Mesenchymal stem cell (in vitro differentiated cells and primary cell): Measurements from ENCODE around the gene PFKP.

Experiments used
- DNase-seq: peaks from one replicate; pipeline ENCODE4 v3.0.0-alpha.2; 2013
- H2AFZ ChIP-seq: one replicate; pipeline ENCODE4 v1.6.1; 2013; ENCODE audit warnings: low read depth, mild to moderate bottlenecking, control low read depth, inconsistent platforms, low read length, moderate library complexity
- H2AK5ac ChIP-seq: 2 replicates; pipeline ENCODE4 v1.6.1; 2013; ENCODE audit warnings: low read length, moderate library complexity, mild to moderate bottlenecking, inconsistent platforms; ENCODE audit not compliant: severe bottlenecking
- H2BK120ac ChIP-seq: one replicate; pipeline ENCODE4 v1.6.1; 2013; ENCODE audit warnings: low read depth, mild to moderate bottlenecking, inconsistent platforms, low read length, moderate library complexity
- H2BK12ac ChIP-seq, 2 experiments: one replicate each; pipeline ENCODE4 v1.6.1; 2013; ENCODE audit warnings: inconsistent platforms in 2 of 2, low read length in 2 of 2, mild to moderate bottlenecking in 2 of 2, moderate library complexity in 2 of 2, control low read depth in 1 of 2
- H2BK15ac ChIP-seq: one replicate; pipeline ENCODE4 v1.6.1; 2013; ENCODE audit warnings: mild to moderate bottlenecking, low read depth, inconsistent platforms; ENCODE audit not compliant: poor library complexity, severe bottlenecking
- H2BK5ac ChIP-seq: 2 replicates; pipeline ENCODE4 v1.6.1; 2013; ENCODE audit warnings: low read depth, mild to moderate bottlenecking, low read length, control low read depth, inconsistent platforms; ENCODE audit not compliant: poor library complexity, severe bottlenecking
- H3K14ac ChIP-seq, 2 experiments: one replicate each; pipeline ENCODE4 v1.6.1; 2013; ENCODE audit warnings: inconsistent platforms in 2 of 2, low read length in 2 of 2, control low read depth in 1 of 2, mild to moderate bottlenecking in 1 of 2, moderate library complexity in 1 of 2
- H3K18ac ChIP-seq, 2 experiments: one replicate each; pipeline ENCODE4 v1.6.1; 2013; ENCODE audit warnings: inconsistent platforms in 2 of 2, low read length in 2 of 2, control low read depth in 1 of 2, low read depth in 1 of 2, mild to moderate bottlenecking in 1 of 2
- H3K23ac ChIP-seq, 2 experiments: one replicate each; pipeline ENCODE4 v1.6.1; 2013; ENCODE audit warnings: inconsistent platforms in 2 of 2, low read length in 2 of 2, mild to moderate bottlenecking in 2 of 2, moderate library complexity in 2 of 2, control low read depth in 1 of 2
- H3K27ac ChIP-seq: 2 replicates; pipeline ENCODE4 v1.5.1; 2013; ENCODE audit warnings: mild to moderate bottlenecking, moderate library complexity, low read length, control low read depth, inconsistent platforms; ENCODE audit not compliant: poor library complexity, severe bottlenecking
- H3K27me3 ChIP-seq, 2 experiments: 2 replicates each; pipeline versions ENCODE4 v1.6.1 to v1.7.0; 2013; ENCODE audit warnings: low read length in 2 of 2, mild to moderate bottlenecking in 2 of 2, moderate library complexity in 2 of 2, control low read depth in 1 of 2, inconsistent platforms in 1 of 2; ENCODE audit not compliant: control insufficient read depth in 1 of 2, insufficient read depth in 1 of 2
- H3K36me3 ChIP-seq, 2 experiments: 2 replicates each; pipeline versions ENCODE4 v1.6.1 to v1.7.0; 2013; ENCODE audit warnings: low read length in 2 of 2, control low read depth in 1 of 2, inconsistent platforms in 1 of 2, low read depth in 1 of 2, mild to moderate bottlenecking in 1 of 2; ENCODE audit not compliant: insufficient read depth in 2 of 2, control insufficient read depth in 1 of 2
- H3K4ac ChIP-seq, 2 experiments: one replicate each; pipeline ENCODE4 v1.6.1; 2013; ENCODE audit warnings: inconsistent platforms in 2 of 2, low read length in 2 of 2, mild to moderate bottlenecking in 2 of 2, moderate library complexity in 2 of 2, control low read depth in 1 of 2, low read depth in 1 of 2
- H3K4me1 ChIP-seq: 2 replicates; pipeline ENCODE4 v1.6.1; 2013; ENCODE audit warnings: low read depth, low read length, control low read depth; ENCODE audit not compliant: control insufficient read depth, insufficient read depth
- H3K4me2 ChIP-seq: 2 replicates; pipeline ENCODE4 v1.6.1; 2013; ENCODE audit warnings: low read length, mild to moderate bottlenecking, inconsistent platforms; ENCODE audit not compliant: poor library complexity, severe bottlenecking
- H3K4me3 ChIP-seq, 2 experiments: 2 replicates each; pipeline versions ENCODE4 v1.5.1 to v1.7.0; 2013; ENCODE audit warnings: low read length in 2 of 2, mild to moderate bottlenecking in 2 of 2, control low read depth in 1 of 2, low read depth in 1 of 2; ENCODE audit not compliant: insufficient read depth in 1 of 2
- H3K79me1 ChIP-seq: replicated peaks from 2 replicates; pipeline ENCODE4 v1.6.1; 2013; ENCODE audit warnings: mild to moderate bottlenecking, control low read depth, low read length, inconsistent platforms; ENCODE audit not compliant: poor library complexity, severe bottlenecking
- H3K9ac ChIP-seq: 2 replicates; pipeline ENCODE4 v1.7.0; 2013; ENCODE audit warnings: mild to moderate bottlenecking, low read length, moderate library complexity
- H3K9me3 ChIP-seq: 2 replicates; pipeline ENCODE4 v1.7.0; 2013; ENCODE audit warnings: mild to moderate bottlenecking, low read length; ENCODE audit not compliant: control insufficient read depth
- H4K8ac ChIP-seq: one replicate; pipeline ENCODE4 v1.6.1; 2013; ENCODE audit warnings: inconsistent platforms, mild to moderate bottlenecking, low read length, moderate library complexity
- H4K91ac ChIP-seq: one replicate; pipeline ENCODE4 v1.6.1; 2013; ENCODE audit warnings: mild to moderate bottlenecking, low read length, inconsistent platforms
- WGBS: methylation state at CpG from one replicate; pipeline ENCODE4 v1.1.7; 2013; ENCODE audit warnings: mixed read lengths; 5-methylcytosine and 5-hydroxymethylcytosine counted together

Gene PFKP

DNA sequence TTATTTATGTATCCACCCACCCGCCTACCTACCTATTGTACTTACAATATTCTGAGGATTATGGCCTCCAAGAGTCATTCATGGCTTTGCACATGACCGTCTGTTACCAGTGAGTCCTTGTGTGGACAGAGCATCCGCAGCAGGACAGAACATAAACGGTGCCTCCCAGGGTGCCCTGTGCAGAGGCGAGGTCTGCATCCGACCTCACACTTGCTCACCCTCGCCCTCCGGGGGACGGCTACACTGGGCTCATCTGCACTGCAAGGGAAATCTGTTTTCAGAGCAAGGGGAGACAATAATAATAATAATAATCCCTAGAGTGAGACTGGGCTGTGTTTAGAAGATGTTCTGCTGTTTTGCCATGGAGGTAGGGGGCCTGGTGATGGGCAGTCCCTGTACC, 29.8 kb downstream of the PFKP start:
- Histone ChIP-seq H2BK5ac (peak overlapping the region; percentile 39), H4K91ac (peak overlapping the region; percentile 91), H3K4me1 (peaks cover 48% of the 10 kb centered on the region), H2AK5ac (peak overlapping the region; percentile 87), H3K18ac (peak overlapping the region; percentile 94 to 98), H3K23ac (no peak overlapping the region), H3K27ac (peak overlapping the region; percentile 79), H3K36me3 (peaks cover 12 to 21% of the 10 kb centered on the region in 2 experiments), H3K9ac (no peak overlapping the region), H3K9me3 (no peaks in the 10 kb centered on the region), H3K4me2 (no peak overlapping the region), H3K79me1 (peaks cover 11% of the 10 kb centered on the region), H4K8ac (peak overlapping the region; percentile 88), H2BK120ac (peak overlapping the region; percentile 80), H3K4ac (peak overlapping the region in 1 of 2 experiments; percentile 73), H3K27me3 (no peaks in the 10 kb centered on the region), H2AFZ (peak overlapping the region; percentile 30), H2BK15ac (peak overlapping the region; percentile 90), H3K14ac (no peak overlapping the region), H3K4me3 (no peak overlapping the region), H2BK12ac (peak overlapping the region; percentile 94 to 98)
- no peak for DNase-seq
- WGBS: 91% methylated on average over 9 of the region's 9 CpGs

DNA sequence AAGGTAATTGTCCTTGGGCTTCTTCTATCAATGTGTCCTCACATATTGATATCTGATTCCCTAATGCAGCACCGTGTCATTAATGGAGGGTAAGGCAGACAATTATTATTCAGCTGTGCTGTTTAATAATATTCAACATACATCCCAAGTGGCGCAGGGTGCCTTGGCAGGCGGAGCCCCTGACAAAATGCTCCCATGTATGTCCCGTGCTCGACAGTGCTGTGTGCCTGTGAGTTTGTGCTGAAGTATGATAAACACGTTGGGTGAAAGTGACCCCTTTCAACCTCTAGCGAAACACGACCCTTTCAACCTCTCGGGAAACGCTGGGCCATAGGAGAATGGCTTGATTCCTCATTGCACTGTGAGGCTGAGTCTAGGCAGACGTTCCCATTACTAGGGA, 31.3 kb downstream of the PFKP start:
- H3K4ac ChIP-seq: peak overlapping the region; percentile 78 to 83
- H3K14ac ChIP-seq: peak overlapping the region in 1 of 2 experiments; percentile 37
- H3K18ac ChIP-seq: peak overlapping the region; percentile 23 to 86
- no peak overlapping the region for H2BK15ac ChIP-seq
- peak overlapping the region; percentile 85 to 99 for H2BK12ac ChIP-seq
- H2BK5ac ChIP-seq: no peak overlapping the region
- no peak overlapping the region for H3K23ac ChIP-seq
- H3K79me1 ChIP-seq: peaks cover 15% of the 10 kb centered on the region
- peak overlapping the region; percentile 78 for H4K91ac ChIP-seq
- 82% methylated on average over 10 of the region's 11 CpGs for WGBS
- H3K27me3 ChIP-seq: no peaks in the 10 kb centered on the region
- peaks cover 19 to 31% of the 10 kb centered on the region in 2 experiments for H3K36me3 ChIP-seq
- no peaks in the 10 kb centered on the region for H3K9me3 ChIP-seq
- peak overlapping the region; percentile 44 for H3K9ac ChIP-seq
- peak overlapping the region; percentile 65 for H4K8ac ChIP-seq
- no peak for DNase-seq
- no peak overlapping the region for H3K27ac ChIP-seq
- no peak overlapping the region for H2AFZ ChIP-seq
- peak overlapping the region; percentile 11 for H2AK5ac ChIP-seq
- no peak overlapping the region for H3K4me3 ChIP-seq
- peaks cover 42% of the 10 kb centered on the region for H3K4me1 ChIP-seq
- H3K4me2 ChIP-seq: no peak overlapping the region
- no peak overlapping the region for H2BK120ac ChIP-seq

DNA sequence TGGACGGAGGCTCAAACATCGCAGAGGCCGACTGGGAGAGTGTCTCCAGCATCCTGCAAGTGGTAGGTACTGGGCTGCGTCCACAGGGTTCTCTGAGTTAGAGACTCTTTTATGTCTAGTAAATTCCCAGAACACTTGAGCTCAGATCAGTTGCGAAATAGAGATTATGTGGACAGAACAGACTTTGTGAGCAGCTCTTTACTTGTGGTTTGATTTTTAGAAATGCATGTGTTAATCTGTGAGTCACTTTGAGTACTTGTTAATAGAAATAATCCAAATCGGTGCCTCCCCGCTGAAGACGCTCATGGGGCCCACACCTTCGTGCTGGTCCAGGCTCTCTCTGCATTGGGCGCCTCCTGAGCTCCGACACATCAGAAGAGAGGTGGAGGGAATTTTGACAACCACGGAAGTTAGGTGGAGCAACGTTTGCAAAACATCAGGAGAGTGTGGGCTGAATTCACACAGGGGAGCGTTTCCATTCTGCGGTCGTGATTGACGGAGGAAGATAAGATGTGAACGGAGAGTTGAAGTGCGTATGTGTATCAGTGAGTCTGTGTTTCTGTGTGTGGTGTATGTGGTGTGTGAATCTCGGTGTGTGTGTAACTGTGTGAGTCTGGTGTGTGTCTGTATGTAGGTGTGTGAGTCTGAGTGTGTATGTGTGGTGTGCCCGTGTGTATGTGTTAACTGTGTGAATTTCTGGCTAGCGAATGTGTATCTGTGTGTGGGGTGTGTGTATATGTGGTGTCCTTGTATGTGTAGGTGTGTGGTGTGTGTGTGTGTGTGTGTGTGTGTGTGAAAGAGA, 32.1 kb downstream of the PFKP start:
- peak overlapping the region; percentile 6 for H2BK15ac ChIP-seq
- H3K79me1 ChIP-seq: peaks cover 17% of the 10 kb centered on the region
- peak overlapping the region; percentile 44 for H3K9ac ChIP-seq
- H2AFZ ChIP-seq: no peak overlapping the region
- peak overlapping the region; percentile 45 for H2BK120ac ChIP-seq
- H4K91ac ChIP-seq: peak overlapping the region; percentile 86
- H2BK12ac ChIP-seq: peak overlapping the region; percentile 80 to 85
- peak overlapping the region; percentile 25 for H3K27ac ChIP-seq
- H4K8ac ChIP-seq: peak overlapping the region; percentile 79
- no peak overlapping the region for H3K4me2 ChIP-seq
- H3K27me3 ChIP-seq: no peaks in the 10 kb centered on the region
- WGBS: 77% methylated on average over 21 of the region's 22 CpGs
- H3K4me1 ChIP-seq: peaks cover 39% of the 10 kb centered on the region
- H3K14ac ChIP-seq: peak overlapping the region in 1 of 2 experiments; percentile 5
- DNase-seq: peak; percentile 94
- peak overlapping the region in 1 of 2 experiments; percentile 51 for H3K4me3 ChIP-seq
- peaks cover 27 to 36% of the 10 kb centered on the region in 2 experiments for H3K36me3 ChIP-seq
- H3K4ac ChIP-seq: peak overlapping the region; percentile 78 to 79
- H2BK5ac ChIP-seq: no peak overlapping the region
- H3K23ac ChIP-seq: no peak overlapping the region
- H3K18ac ChIP-seq: peak overlapping the region; percentile 8 to 22
- H2AK5ac ChIP-seq: peak overlapping the region; percentile 23
- H3K9me3 ChIP-seq: no peaks in the 10 kb centered on the region

DNA sequence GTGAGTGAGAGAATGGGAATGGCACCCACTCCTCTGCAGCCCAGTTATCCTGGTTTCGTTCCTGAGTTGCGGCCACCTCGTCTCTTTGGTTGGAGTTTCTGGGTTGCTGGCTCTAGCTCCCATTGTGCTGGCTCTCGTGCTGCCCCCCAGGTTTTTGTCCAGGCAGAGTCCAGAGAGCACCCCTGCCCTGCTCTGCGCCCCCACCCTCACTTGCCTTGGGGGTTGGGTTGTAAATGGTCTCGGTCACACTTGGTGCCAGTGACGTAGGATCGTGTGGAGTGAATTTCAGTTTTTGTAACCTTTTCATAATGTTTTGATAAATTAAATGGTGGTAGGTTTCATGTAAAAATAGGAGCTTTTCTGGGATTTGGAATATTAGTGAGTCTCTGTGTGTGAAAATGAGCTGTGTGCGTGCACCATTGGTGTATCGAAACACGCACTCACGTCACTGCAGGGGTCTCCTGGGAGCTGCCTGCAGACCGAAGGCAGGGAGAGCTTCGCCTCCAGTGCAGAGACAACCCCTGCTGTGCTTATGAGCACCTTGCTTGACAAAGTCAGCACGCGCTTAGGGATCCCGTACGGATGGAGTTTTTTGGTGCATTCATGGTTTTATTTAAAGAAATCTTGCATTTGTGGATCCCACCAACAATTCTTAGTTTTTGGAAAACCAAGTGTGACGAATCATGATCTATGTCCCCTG, 32.9 kb downstream of the PFKP start:
- Histone ChIP-seq H3K9me3 (no peaks in the 10 kb centered on the region), H2AFZ (no peak overlapping the region), H3K23ac (no peak overlapping the region), H3K4me1 (peaks cover 42% of the 10 kb centered on the region), H4K8ac (no peak overlapping the region), H2BK15ac (peak overlapping the region; percentile 6), H3K36me3 (peaks cover 32 to 43% of the 10 kb centered on the region in 2 experiments), H2BK5ac (no peak overlapping the region), H2BK12ac (peak overlapping the region; percentile 80 to 85), H3K4me2 (no peak overlapping the region), H3K27ac (no peak overlapping the region), H3K4ac (peak overlapping the region in 1 of 2 experiments; percentile 0), H2AK5ac (no peak overlapping the region), H3K27me3 (no peaks in the 10 kb centered on the region), H4K91ac (peak overlapping the region; percentile 86), H3K14ac (peak overlapping the region in 1 of 2 experiments; percentile 5), H3K79me1 (peaks cover 24% of the 10 kb centered on the region), H3K18ac (peak overlapping the region; percentile 8 to 22), H3K9ac (no peak overlapping the region), H3K4me3 (no peak overlapping the region), H2BK120ac (peak overlapping the region; percentile 50)
- 98% methylated on average over 19 of the region's 19 CpGs for WGBS
- DNase-seq: no peak
